Uterus (tissue), 4 donors: Measurements from ENCODE around the gene CNPY1. TPM values are rescaled to one million over a fixed set of nuclear protein-coding genes. Genes with fewer than 3 reads are reported as not detected.

Experiments
- DNase-seq, 2 donors: peaks; one replicate each; pipeline ENCODE4 v3.0.0-alpha.2; 2019 to 2020
- H3K27ac ChIP-seq, 2 donors: fragments of 200-600 bp; sonication (generic); 1 replicate in 1 of 2; 2 replicates in 1 of 2; pipeline ENCODE4 v1.5.1; 2016 to 2018
- H3K27me3 ChIP-seq, 2 donors: fragments of 200-600 bp; sonication (generic); one replicate each; pipeline ENCODE4 v1.5.1; 2018 to 2019; ENCODE audit warnings: control low read depth in 1 of 2
- H3K36me3 ChIP-seq, 2 donors: fragments of 200-600 bp; sonication (generic); one replicate each; pipeline ENCODE4 v1.5.1; 2019; ENCODE audit warnings: control low read depth in 1 of 2
- H3K4me1 ChIP-seq, 2 donors: fragments of 200-600 bp; sonication (generic); one replicate each; pipeline ENCODE4 v1.5.1; 2018 to 2019; ENCODE audit warnings: control low read depth in 1 of 2
- H3K4me3 ChIP-seq, 2 donors: fragments of 200-600 bp; sonication (generic); 1 replicate in 1 of 2; 2 replicates in 1 of 2; pipeline ENCODE4 v1.5.1; 2018 to 2019; ENCODE audit warnings: mild to moderate bottlenecking in 1 of 2
- H3K9me3 ChIP-seq, 2 donors: fragments of 200-600 bp; sonication (generic); one replicate each; pipeline ENCODE4 v1.5.1; 2019; ENCODE audit warnings: control low read depth in 1 of 2
- CTCF ChIP-seq, 4 experiments: fragments of 200-600 bp in 2 of 4; fragments of 450-650 bp in 2 of 4; sonication (generic) in 2 of 4; IDR thresholded peaks; one replicate each; pipeline ENCODE4 v1.5.1; 2016 to 2019; ENCODE audit warnings: antibody characterized with exemption in 4 of 4, mild to moderate bottlenecking in 2 of 4, moderate library complexity in 1 of 4
- POLR2A ChIP-seq, 2 donors: fragments of 450-650 bp; IDR thresholded peaks; one replicate each; pipeline ENCODE4 v1.6.1; 2016; ENCODE audit warnings: antibody characterized with exemption in 2 of 2, mild to moderate bottlenecking in 1 of 2, moderate library complexity in 1 of 2
- intact Hi-C: fragments of 100-400 bp; cut with DNase I; formaldehyde crosslinking; loops from one replicate; pipeline ENCODE4 v1.15.1; 2023; ENCODE audit warnings: low total_unique reads
- total RNA-seq, 4 donors: library from RNA; depleted of rRNA in 3 of 4; stranded (reverse); fragments of >200 nt in 3 of 4; gene quantifications; one replicate each; pipeline versions ENCODE4 v1.1.0 to v1.2.4, GENCODE V29; 2014 to 2023
- donor health status: DM: yes; HTN: yes; CAD: no.

CNPY1 gene
- total RNA-seq, 4 donors from 2014 or later = not detected

- Histone ChIP-seq H3K27ac (no peak overlapping the region), H3K9me3 (no peaks in the 10 kb centered on the region), H3K36me3 (no peaks in the 10 kb centered on the region), H3K27me3 (no peaks in the 10 kb centered on the region), H3K4me3 (no peak overlapping the region), H3K4me1 (no peaks in the 10 kb centered on the region)
- no peak for DNase-seq
- TF ChIP-seq POLR2A (IDR thresholded peaks at IDR 0.05) = no peak
- TF ChIP-seq CTCF (IDR thresholded peaks at IDR 0.05) = no peak
- intact Hi-C loops = no loop called here
Measured at GRCh38 chr7:155583636-155584035, 37.3 kb upstream of the CNPY1 start.

- H3K27me3 ChIP-seq = no peaks in the 10 kb centered on the region
- no peak overlapping the region for H3K27ac ChIP-seq
- H3K36me3 ChIP-seq = no peaks in the 10 kb centered on the region
- no peak for DNase-seq
- intact Hi-C loops = no loop called here
- TF ChIP-seq POLR2A (IDR thresholded peaks at IDR 0.05) (no peak), CTCF (IDR thresholded peaks at IDR 0.05) (no peak)
- no peaks in the 10 kb centered on the region for H3K9me3 ChIP-seq
- H3K4me1 ChIP-seq = no peaks in the 10 kb centered on the region
- no peak overlapping the region for H3K4me3 ChIP-seq
Measured at GRCh38 chr7:155581954-155582353, 35.6 kb upstream of the CNPY1 start.

GRCh38 chr7:155581107-155581830, 34.9 kb upstream of the CNPY1 start:
- intact Hi-C loops = no loop called here
- no peaks in the 10 kb centered on the region for H3K27me3 ChIP-seq
- no peaks in the 10 kb centered on the region for H3K9me3 ChIP-seq
- no peaks in the 10 kb centered on the region for H3K36me3 ChIP-seq
- TF ChIP-seq CTCF (IDR thresholded peaks at IDR 0.05) (no peak), POLR2A (IDR thresholded peaks at IDR 0.05) (no peak)
- H3K4me3 ChIP-seq = no peak overlapping the region
- no peak overlapping the region for H3K27ac ChIP-seq
- no peak for DNase-seq
- no peaks in the 10 kb centered on the region for H3K4me1 ChIP-seq

GRCh38 chr7:155580367-155580766, 34.0 kb upstream of the CNPY1 start:
- H3K36me3 ChIP-seq = no peaks in the 10 kb centered on the region
- no peaks in the 10 kb centered on the region for H3K27me3 ChIP-seq
- no peak overlapping the region for H3K4me3 ChIP-seq
- intact Hi-C loops = no loop called here
- no peak for DNase-seq
- H3K27ac ChIP-seq = no peak overlapping the region
- H3K4me1 ChIP-seq = no peaks in the 10 kb centered on the region
- H3K9me3 ChIP-seq = no peaks in the 10 kb centered on the region
- TF ChIP-seq CTCF (IDR thresholded peaks at IDR 0.05) = no peak
- TF ChIP-seq POLR2A (IDR thresholded peaks at IDR 0.05) = no peak

- TF ChIP-seq CTCF (IDR thresholded peaks at IDR 0.05) = no peak
- TF ChIP-seq POLR2A (IDR thresholded peaks at IDR 0.05) = no peak
- Histone ChIP-seq H3K4me3 (no peak overlapping the region), H3K36me3 (no peaks in the 10 kb centered on the region), H3K27ac (no peak overlapping the region), H3K9me3 (no peaks in the 10 kb centered on the region), H3K27me3 (no peaks in the 10 kb centered on the region), H3K4me1 (no peaks in the 10 kb centered on the region)
- intact Hi-C loops = no loop called here
- DNase-seq = no peak
Measured at GRCh38 chr7:155579565-155579964, 33.2 kb upstream of the CNPY1 start.
